ENCODE measurements around the gene FSCB. TPM values are rescaled to one million over a fixed set of nuclear protein-coding genes. Genes with fewer than 3 reads are reported as not detected.
"Not testable (repeated sequence)": the region's sequence is repeated elsewhere in the genome, so short reads cannot be mapped to it uniquely, and the experiment has no call there.

The FSCB gene
- not detected in 2 replicates for total RNA-seq (2014; rRNA removed)
- polyA plus RNA-seq (2012) = not detected

DNA sequence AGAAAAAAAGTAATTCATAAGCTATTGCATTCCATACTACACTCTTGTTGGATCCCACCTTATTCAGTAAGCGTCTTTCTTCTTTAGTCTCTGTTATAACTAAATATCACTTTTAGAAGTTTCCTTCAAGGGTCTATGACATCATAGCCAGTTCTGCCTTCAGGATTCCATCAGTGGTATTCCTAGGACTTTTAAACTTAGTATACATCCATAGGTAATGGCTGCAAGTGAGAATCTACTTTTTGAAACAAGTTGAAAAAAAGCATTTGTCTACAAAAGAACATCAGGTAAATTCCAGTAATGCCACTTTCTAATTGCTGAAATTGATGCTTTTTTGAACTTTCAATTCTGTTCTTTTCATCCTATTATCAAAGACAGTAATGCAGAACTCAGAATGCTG, at the start of gene FSCB:
TSS of gene FSCB (minus strand) at position 101 of the 400 bp plus-strand sequence. CDS start 296 bp downstream, outside the sequence.
- no peak for DNase-seq (ENCODE audit: low read depth)

DNA sequence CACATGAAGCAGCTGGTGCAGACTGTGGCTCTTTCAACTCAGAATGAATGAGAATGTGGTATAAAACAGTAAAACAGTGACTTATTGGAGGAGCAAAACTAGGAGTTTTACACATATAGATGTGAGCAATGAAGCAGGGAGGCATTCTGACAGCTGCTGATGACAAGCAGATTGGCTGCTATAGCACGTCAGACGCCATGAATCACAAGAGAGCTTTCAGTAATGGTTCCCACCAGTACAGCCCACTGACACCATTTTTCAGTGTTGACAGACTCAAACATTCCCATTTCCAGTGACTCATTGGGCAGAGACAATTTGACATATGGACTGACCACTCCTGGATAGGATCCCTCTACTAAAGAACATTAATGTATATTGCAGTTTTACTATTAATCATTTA, 24.6 kb upstream of the FSCB start:
- DNase-seq (ENCODE audit: low read depth) = no peak

- DNase-seq (ENCODE audit: low read depth) = no peak
Observed at GRCh38 chr14:44530475-44530874, 23.4 kb upstream of the FSCB start.

DNA sequence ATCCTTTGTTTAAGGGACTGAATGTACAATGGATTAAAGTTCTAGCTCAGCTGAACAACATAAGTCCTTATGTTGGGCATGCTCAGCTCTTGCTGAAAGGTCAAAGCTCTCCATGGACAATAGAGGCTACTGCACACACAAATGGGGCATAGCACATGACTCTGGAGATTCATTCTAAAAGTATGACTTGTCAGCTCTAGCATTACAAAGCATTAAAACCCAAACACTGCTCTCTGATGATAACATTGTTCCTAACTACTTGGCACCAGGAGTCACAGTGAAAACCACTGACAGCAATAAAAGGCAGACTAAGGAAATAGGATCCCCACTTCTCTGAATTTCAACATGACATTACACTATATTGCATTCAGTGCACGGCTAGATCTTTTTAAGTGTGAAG, 21.9 kb upstream of the FSCB start:
- no peak for DNase-seq (ENCODE audit: low read depth)

- DNase-seq (ENCODE audit: low read depth) = no peak
Observed at GRCh38 chr14:44528180-44528579, 21.1 kb upstream of the FSCB start.

- DNase-seq (ENCODE audit: low read depth) = no peak
Observed at GRCh38 chr14:44525237-44525636, 18.2 kb upstream of the FSCB start.

- not testable (repeated sequence) for DNase-seq (ENCODE audit: low read depth)
Observed at GRCh38 chr14:44515668-44516067, 8.6 kb upstream of the FSCB start.

DNA sequence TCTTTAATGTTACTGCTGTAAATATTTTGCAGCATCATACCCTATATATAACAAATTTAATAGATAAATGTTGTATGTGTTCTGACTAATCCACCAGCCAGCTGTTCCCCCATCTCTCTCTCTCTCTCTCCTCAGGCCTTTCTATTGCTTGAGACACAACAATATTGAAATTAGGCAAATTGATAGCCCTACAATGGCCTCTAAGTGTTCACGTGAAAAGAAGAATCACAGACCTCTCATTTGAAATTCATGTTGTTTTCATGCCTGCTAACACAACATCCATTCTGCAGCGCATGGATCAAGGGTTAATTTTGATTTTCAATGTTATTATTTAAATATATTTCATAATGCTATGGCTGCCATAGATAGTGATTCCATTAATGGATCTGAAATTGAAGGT, 1.8 kb upstream of the FSCB start:
- DNase-seq (ENCODE audit: low read depth) = no peak

DNA sequence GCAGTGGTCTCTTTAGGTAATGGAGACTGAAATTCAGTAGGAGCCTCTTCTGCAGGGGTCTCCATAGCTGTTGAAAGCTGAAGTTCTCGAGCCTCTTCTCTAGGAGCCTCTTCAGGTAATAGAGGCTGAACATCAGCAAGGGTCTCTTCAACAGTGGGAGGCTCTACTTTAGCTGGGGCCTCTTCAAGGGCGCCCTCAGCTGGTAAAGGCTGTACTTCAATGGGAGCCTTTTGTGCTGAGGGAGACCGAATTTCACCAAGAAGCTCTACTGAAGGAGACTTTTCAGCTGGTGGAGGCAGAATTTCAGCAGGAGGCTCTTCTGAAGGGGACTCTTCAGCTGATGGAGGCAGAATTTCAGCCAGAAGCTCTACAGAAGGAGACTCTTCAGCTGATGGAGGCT, 1.5 kb downstream of the FSCB start:
- no peak for DNase-seq (ENCODE audit: low read depth)

- DNase-seq (ENCODE audit: low read depth) = no peak
Observed at GRCh38 chr14:44497148-44497547, 9.9 kb downstream of the FSCB start.

DNA sequence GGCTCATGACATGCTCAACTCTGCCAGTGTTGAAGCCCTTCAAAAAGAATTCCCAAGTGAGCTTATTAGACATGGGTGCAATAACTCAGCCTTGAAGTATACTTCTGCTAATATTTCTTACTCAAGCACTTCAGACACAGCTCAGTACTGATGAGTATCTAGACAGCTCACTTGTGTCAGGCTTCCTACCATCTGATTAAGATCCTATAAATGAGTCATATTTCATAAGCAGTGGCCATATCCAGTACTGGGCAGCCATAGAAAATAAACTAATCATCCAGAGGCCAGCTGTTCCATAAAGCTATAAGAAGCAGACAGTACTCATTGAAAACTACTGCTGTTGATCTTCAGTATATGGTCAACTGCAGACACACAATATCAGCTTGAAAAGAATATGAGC, 12.9 kb downstream of the FSCB start:
- no peak for DNase-seq (ENCODE audit: low read depth)

- no peak for DNase-seq (ENCODE audit: low read depth)
Observed at GRCh38 chr14:44490966-44491365, 16.1 kb downstream of the FSCB start.

DNA sequence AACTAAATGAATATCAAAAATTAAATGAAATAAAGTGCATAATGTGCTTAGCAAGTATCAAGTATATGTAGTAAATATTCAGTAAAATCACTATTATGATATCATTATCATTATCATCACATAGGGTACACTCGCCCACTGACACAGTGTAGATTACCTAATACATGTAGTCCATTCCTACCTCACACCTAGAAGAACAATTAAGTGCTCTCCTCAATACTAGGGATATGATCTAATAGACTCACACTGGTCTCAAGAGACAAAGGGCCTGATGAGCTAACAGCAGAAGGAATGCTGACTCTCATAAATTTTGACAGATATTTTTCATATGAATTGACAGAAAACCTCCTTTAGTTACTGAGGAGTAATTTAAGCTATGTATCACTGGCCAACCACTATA, 29.1 kb downstream of the FSCB start:
- DNase-seq (ENCODE audit: low read depth) = no peak

DNA sequence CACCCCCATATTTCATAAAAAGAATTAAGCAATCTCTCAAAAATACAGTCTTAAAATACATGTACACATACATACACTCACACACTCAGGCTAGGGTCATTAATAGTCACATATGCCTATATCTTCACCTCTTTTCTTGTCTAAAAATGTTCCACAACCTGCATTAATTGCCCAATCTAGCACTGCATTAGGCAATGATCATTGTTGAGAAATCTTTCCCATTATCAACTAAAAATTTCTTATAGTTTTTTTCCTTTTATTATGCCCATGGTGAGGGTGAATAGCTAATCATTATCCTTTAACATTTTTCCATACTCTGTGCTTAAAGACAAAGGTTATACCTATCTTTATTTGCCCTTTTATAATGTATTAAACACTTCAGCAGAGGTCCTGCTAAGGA, 38.3 kb downstream of the FSCB start:
- DNase-seq (ENCODE audit: low read depth) = no peak

- DNase-seq (ENCODE audit: low read depth) = no peak
Observed at GRCh38 chr14:44463356-44464004, 43.6 kb downstream of the FSCB start.

DNA sequence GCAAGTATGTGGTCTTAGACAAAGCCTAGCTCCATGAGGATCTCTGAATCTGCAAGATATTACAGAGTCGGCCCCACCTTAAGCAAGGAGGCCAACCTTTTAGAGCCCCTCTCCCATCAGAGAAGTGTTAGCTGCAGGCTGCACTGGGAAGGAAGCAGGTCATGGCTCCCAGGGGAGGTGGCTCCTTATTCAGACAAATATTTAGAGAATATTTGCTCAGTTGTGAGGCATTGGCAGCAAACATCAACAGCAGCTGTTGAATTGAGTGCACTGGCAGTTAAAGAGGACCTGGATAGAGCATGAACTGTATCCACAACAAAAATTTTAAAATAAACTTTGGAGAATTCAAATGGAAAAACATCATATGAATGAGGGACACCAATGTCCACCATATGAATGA, 44.7 kb downstream of the FSCB start:
- DNase-seq (ENCODE audit: low read depth) = no peak

DNA sequence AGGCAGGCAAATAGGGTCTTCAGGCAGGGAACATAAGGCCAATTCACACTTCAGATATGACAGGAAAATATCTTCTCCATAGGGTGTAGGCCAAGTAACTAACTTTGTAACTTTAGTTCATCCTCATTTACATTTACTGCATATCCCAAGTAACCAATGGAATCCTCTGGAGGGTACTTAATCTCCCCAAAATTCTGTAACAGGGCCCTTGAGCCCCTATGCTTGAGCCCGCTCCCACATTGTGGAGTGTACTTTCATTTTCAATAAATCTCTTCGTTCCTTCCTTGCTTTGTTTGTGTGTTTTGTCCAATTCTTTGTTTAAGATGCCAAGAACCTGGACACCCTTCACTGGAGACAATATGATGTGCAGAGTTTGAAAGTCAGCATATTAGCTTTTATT, 45.3 kb downstream of the FSCB start:
- no peak for DNase-seq (ENCODE audit: low read depth)

Data from LHCN-M2 (cell line).